LNCAP (cell line): ENCODE results near the gene PTPRF.

Experiments
- CTCF ChIP-seq: fragments of 450-650 bp; IDR thresholded peaks from 2 replicates; pipeline ENCODE4 v1.5.1; 2017; ENCODE audit warnings: mild to moderate bottlenecking

Gene PTPRF

GRCh38 chr1:43582162-43582566 lies 51.5 kb downstream of the PTPRF start:
- no peak for TF ChIP-seq CTCF

- no peak for TF ChIP-seq CTCF
These were observed 52.4 kb downstream of the PTPRF start for GRCh38 chr1:43583058-43583457.

GRCh38 chr1:43584204-43584603 lies 53.5 kb downstream of the PTPRF start:
- no peak for TF ChIP-seq CTCF

- TF ChIP-seq CTCF: no peak
These were observed 54.9 kb downstream of the PTPRF start for GRCh38 chr1:43585557-43585956.

GRCh38 chr1:43586136-43586731 lies 55.6 kb downstream of the PTPRF start:
- no peak for TF ChIP-seq CTCF

GRCh38 chr1:43587001-43587400 lies 56.3 kb downstream of the PTPRF start:
- TF ChIP-seq CTCF: no peak

GRCh38 chr1:43587594-43587993 lies 56.9 kb downstream of the PTPRF start:
- no peak for TF ChIP-seq CTCF

GRCh38 chr1:43588592-43588991 lies 57.9 kb downstream of the PTPRF start:
- TF ChIP-seq CTCF: no peak
